A549 (cell line): ENCODE measurements around the gene C10orf67. TPM values are rescaled to one million over a fixed set of nuclear protein-coding genes. Genes with fewer than 3 reads are reported as not detected.

Experiments used
- ATAC-seq, 2 experiments: fragments of 200-7000 bp in 1 of 2; fragments of >200 bp in 1 of 2; cut with Nextera tagmentation in 1 of 2; cut with Tn5 transposase in 1 of 2; 3 replicates each; pipeline versions ENCODE4 v1.8.0 to v1.9.1; 2018 to 2020; ENCODE audit warnings: mild to moderate bottlenecking in 1 of 2, moderate library complexity in 1 of 2
- CTCF ChIA-PET: fragments of 300-600 bp; sonication (Branson Sonifier 250); formaldehyde crosslinking; extraction: SDS; loops from one replicate; lab custom pipeline; 2021; ENCODE audit warnings: antibody characterized with exemption, inconsistent platforms; lab: Yijun Ruan, JAX
- POLR2A ChIA-PET: fragments of 350-600 bp; formaldehyde crosslinking; extraction: SDS; loops from one replicate; lab custom pipeline; 2021; ENCODE audit warnings: antibody characterized with exemption, inconsistent platforms; lab: Yijun Ruan, JAX
- DNase-seq, 2 experiments: peaks; one replicate each; pipeline versions ENCODE4 v3.0.0 to v3.0.0-alpha.2; 2011 to 2016; ENCODE audit warnings: low read depth in 1 of 2, low spot score in 1 of 2
- FAIRE-seq: peaks from 2 replicates; lab custom pipeline; 2011; peaks lifted over from hg19 to GRCh38; lab: Jason Lieb, UNC
- H3K27ac ChIP-seq, 2 experiments: fragments of >200 bp; sonication (Bioruptor Twin); formaldehyde crosslinking; 3 replicates each; pipeline ENCODE4 v1.5.1; 2016 to 2017
- H3K4me1 ChIP-seq: fragments of >200 bp; sonication (Bioruptor Twin); formaldehyde crosslinking; 3 replicates; pipeline ENCODE4 v1.6.1; 2016
- H3K4me2 ChIP-seq: fragments of >200 bp; sonication (Bioruptor Twin); formaldehyde crosslinking; 3 replicates; pipeline ENCODE4 v1.6.1; 2016
- H3K4me3 ChIP-seq: fragments of >200 bp; sonication (Bioruptor Twin); formaldehyde crosslinking; 3 replicates; pipeline ENCODE4 v1.5.1; 2016
- H3K9me3 ChIP-seq: fragments of >200 bp; sonication (Bioruptor Twin); formaldehyde crosslinking; 3 replicates; pipeline ENCODE4 v1.6.1; 2016
- CBX8 ChIP-seq: fragments of 200-600 bp; sonication (generic); IDR thresholded peaks from 2 replicates; pipeline ENCODE4 v1.6.1; 2016
- CEBPB ChIP-seq, 2 experiments: fragments of >200 bp in 1 of 2; sonication (Bioruptor Twin) in 1 of 2; formaldehyde crosslinking in 1 of 2; IDR thresholded peaks; 2 replicates each; pipeline ENCODE4 v1.6.1; 2012 to 2016
- CHD2 ChIP-seq: fragments of 150-350 bp; IDR thresholded peaks from 2 replicates; pipeline ENCODE4 v1.6.1; 2014; ENCODE audit warnings: low read length; ENCODE audit not compliant: partially characterized antibody
- CTCF ChIP-seq: fragments of >200 bp; sonication (Bioruptor Twin); formaldehyde crosslinking; IDR thresholded peaks from 3 replicates; pipeline ENCODE4 v1.5.1; 2016
- EHF ChIP-seq: fragments of 250-450 bp; sonication (Bioruptor Pico); IDR thresholded peaks from 2 replicates; pipeline ENCODE4 v1.5.0; 2020; ENCODE audit warnings: mild to moderate bottlenecking
- FOSL2 ChIP-seq, 2 experiments: fragments of 450-650 bp in 1 of 2; fragments of >200 bp in 1 of 2; sonication (Bioruptor Twin) in 1 of 2; formaldehyde crosslinking; IDR thresholded peaks; 2 replicates each; pipeline versions ENCODE4 v1.5.0 to v1.6.1; 2016 to 2020; ENCODE audit warnings: mild to moderate bottlenecking in 1 of 2, moderate library complexity in 1 of 2
- HOXB13 ChIP-seq: fragments of 250-450 bp; sonication (Bioruptor Pico); IDR thresholded peaks from 2 replicates; pipeline ENCODE4 v1.5.0; 2020; ENCODE audit warnings: low read depth, mild to moderate bottlenecking, moderate library complexity
- JUNB ChIP-seq: fragments of >200 bp; sonication (Bioruptor Twin); formaldehyde crosslinking; IDR thresholded peaks from 2 replicates; pipeline ENCODE4 v1.6.1; 2016
- KDM1A ChIP-seq: fragments of 200-600 bp; sonication (generic); IDR thresholded peaks from 2 replicates; pipeline ENCODE4 v1.6.1; 2016; ENCODE audit warnings: low read depth, mild to moderate bottlenecking
- MAZ ChIP-seq: fragments of 150-350 bp; IDR thresholded peaks from 2 replicates; pipeline ENCODE4 v1.6.1; 2014; ENCODE audit warnings: antibody characterized with exemption, low read depth, low read length, borderline replicate concordance
- NFE2L2 ChIP-seq: fragments of 150-350 bp; conservative IDR thresholded peaks from 2 replicates; pipeline ENCODE4 v1.6.1; 2014; ENCODE audit warnings: low read length
- NR3C1 ChIP-seq: fragments of >200 bp; sonication (Bioruptor Twin); formaldehyde crosslinking; IDR thresholded peaks from 3 replicates; pipeline ENCODE4 v1.6.1; 2017
- RAD21 ChIP-seq, 2 experiments: fragments of >200 bp in 1 of 2; sonication (Bioruptor Twin) in 1 of 2; formaldehyde crosslinking in 1 of 2; IDR thresholded peaks in 1 of 2; conservative IDR thresholded peaks in 1 of 2; 2 replicates in 1 of 2; 3 replicates in 1 of 2; pipeline ENCODE4 v1.6.1; 2012 to 2018; ENCODE audit warnings: inconsistent platforms in 1 of 2
- RARB ChIP-seq: fragments of 250-450 bp; sonication (Bioruptor Pico); IDR thresholded peaks from 2 replicates; pipeline ENCODE4 v1.8.0; 2021; ENCODE audit warnings: mild to moderate bottlenecking, moderate library complexity
- RCOR1 ChIP-seq: fragments of 150-350 bp; IDR thresholded peaks from 2 replicates; pipeline ENCODE4 v1.6.1; 2014; ENCODE audit warnings: antibody characterized with exemption, low read length, low read depth
- REST ChIP-seq: fragments of 200-600 bp; sonication (generic); IDR thresholded peaks from 2 replicates; pipeline ENCODE4 v1.6.1; 2016; ENCODE audit warnings: antibody characterized with exemption, mild to moderate bottlenecking, moderate library complexity
- SMC3 ChIP-seq: fragments of >200 bp; sonication (Bioruptor Twin); formaldehyde crosslinking; IDR thresholded peaks from 3 replicates; pipeline ENCODE4 v1.6.1; 2018; ENCODE audit warnings: inconsistent platforms
- TP53 ChIP-seq: fragments of 250-450 bp; sonication (Bioruptor Pico); IDR thresholded peaks from 2 replicates; pipeline ENCODE4 v1.5.0; 2021; ENCODE audit warnings: mild to moderate bottlenecking, moderate library complexity
- ZFP36 ChIP-seq: fragments of 450-650 bp; IDR thresholded peaks from 2 replicates; pipeline ENCODE4 v1.6.1; 2014; ENCODE audit warnings: borderline replicate concordance; ENCODE audit not compliant: partially characterized antibody
- WGBS: methylation state at CpG from one replicate; pipeline ENCODE4 v1.1.6; 2017; ENCODE audit errors: missing lambda C conversion rate; 5-methylcytosine and 5-hydroxymethylcytosine counted together
- polyA plus RNA-seq, 4 experiments: library from polyadenylated mRNA; depleted of rRNA in 3 of 4; stranded (reverse); fragments of >200 nt; fragmentation: RNase III in 1 of 4; extraction: RNeasy Plus Mini Kit Qiagen cat#74134 plus additional on column Dnase treatment in 1 of 4; gene quantifications; 2 replicates in 3 of 4; 3 replicates in 1 of 4; pipeline ENCODE4 v1.2.3, GENCODE V29; 2011 to 2017

Gene C10orf67
- polyA plus RNA-seq, 2 of the 4 experiments (the other 2 are of a cell fraction), result 0.06 to 0.09 TPM

DNA sequence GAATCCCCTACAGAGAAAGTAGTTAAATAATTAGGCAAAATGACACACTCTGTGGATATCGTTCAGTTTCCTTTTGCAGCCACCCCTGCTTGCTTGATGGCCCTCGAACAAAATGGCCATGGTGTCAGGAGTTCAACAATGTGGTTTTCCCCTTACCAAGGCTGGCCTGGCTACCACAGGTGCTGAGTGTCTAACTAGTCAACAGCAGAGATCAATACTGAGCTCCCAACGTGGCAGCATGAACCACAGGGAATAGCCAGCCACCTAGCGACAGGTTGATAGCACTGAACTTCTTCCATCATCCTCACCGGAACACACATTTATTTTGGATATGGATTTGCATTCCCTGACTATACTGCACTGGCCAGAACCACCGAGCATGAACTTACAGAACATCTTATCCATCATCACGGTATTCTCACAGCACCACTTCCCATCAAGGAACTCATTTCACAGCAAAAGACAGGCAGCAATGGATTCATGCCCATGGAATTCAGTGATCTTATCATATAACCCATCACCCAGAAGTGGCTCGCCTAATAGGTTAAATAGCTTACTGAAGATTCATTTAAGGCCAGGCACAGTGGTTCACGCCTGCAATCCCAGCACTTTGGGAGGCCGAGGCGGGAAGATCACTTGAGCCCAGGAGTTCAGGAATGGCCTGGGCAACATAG is 6.3 kb downstream of the C10orf67 start:
- ChIA-PET CTCF (interaction anchor here (1.0 to 2.1 kb wide), 3 partner anchors 10 to 24 kb away, joined by 3 to 6 read pairs (median 5); no protein-coding TSS in a partner anchor), POLR2A (no interaction called here)
- no peaks in the 10 kb centered on the region for H3K4me1 ChIP-seq
- FAIRE-seq (no peak), ATAC-seq (peak; percentile 73 to 82), DNase-seq (peak in 1 of 2 experiments; percentile 21)
- 13% methylated on average over 11 of the region's 11 CpGs for WGBS
- H3K9me3 ChIP-seq, result no peaks in the 10 kb centered on the region
- no peak overlapping the region for H3K27ac ChIP-seq
- no peak overlapping the region for H3K4me2 ChIP-seq
- TF ChIP-seq TP53 (no peak), RAD21 (conservative IDR thresholded peaks at IDR 0.05 in 1 of 2, IDR thresholded peaks at IDR 0.05 in 1 of 2) (0 out of 5 replicates have a peak, but pooled peaks of 1 of the 2 experiments have one; percentile 10), SMC3 (0 out of 3 replicates have a peak, but pooled peaks have one; percentile 16)
- no peak overlapping the region for H3K4me3 ChIP-seq

DNA sequence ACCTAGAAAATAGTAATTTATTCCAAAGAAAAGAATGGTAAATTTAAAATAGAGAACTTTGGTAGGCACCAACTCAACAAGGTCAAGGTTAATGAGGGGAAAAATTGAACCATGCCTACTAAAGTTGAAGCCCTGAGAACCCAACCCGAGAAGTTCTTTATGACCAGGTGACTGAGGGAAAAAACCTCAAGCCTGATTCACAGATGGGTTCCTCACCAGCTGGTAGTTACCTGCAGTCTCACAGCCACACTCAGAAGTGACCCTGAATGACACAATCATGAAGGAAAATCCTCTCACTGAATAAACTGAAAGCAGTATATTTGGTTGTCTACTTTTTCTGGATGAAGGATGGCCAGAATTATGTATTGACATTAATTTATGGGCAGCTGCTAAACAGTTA is 7.0 kb downstream of the C10orf67 start:
- 16% methylated on average over 1 of the region's 1 CpG for WGBS
- no peak for ATAC-seq
- TF ChIP-seq EHF (CRISPR knock-in tag) (no peak), HOXB13 (CRISPR knock-in tag) (no peak), CHD2 (no peak), CTCF (no peak), KDM1A (no peak), ZFP36 (no peak)
- TF ChIP-seq, all 56 proteins: peak for 0
- Histone ChIP-seq H3K4me1 (no peaks in the 10 kb centered on the region), H3K4me2 (no peak overlapping the region), H3K4me3 (no peak overlapping the region), H3K27ac (no peak overlapping the region), H3K9me3 (no peaks in the 10 kb centered on the region)
- ChIA-PET CTCF (interaction anchor here (1.3 to 2.1 kb wide), 2 partner anchors 9 to 23 kb away, joined by 5 to 6 read pairs; no protein-coding TSS in a partner anchor), POLR2A (no interaction called here)
- FAIRE-seq (no peak), DNase-seq (no peak)

DNA sequence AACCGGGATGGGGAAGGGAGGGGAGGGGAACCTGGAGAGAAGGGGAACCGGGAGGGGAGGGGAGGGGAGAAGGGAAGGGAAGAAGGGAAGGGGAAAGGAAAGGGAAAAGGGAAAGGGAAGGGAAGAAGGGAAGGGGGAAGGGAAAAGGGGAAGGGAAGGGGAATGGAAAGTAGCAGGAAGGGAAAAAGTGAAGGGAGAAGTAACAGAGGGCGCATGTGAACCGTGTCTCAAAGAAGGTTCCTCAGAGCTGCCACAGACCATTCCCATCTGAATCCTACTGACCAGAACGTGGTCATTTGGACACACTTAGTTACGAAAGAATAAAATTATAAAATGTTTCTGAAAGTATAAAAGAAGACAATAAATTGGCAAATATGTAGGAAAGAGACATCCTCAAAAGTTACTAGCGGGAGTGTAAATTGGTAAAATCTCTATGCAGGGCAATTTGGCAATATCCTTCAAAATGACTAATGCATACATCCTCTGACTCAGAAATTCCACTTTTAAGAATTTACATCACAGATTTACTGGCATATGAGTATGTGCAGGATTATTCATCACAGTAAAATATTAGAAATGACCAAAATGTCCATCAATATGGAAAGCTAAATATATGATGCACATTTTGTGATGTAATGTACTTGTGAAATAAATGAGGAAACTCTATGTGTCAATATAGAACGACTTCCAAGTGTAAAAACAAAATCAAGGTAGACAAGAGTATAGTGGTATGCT is 12.9 kb downstream of the C10orf67 start:
- ChIA-PET CTCF (interaction anchor here (0.5 to 1.4 kb wide), 5 partner anchors 9 to 195 kb away, joined by 3 to 5 read pairs (median 3); no protein-coding TSS in a partner anchor), POLR2A (no interaction called here)
- WGBS, result 24% methylated on average over 7 of the region's 8 CpGs
- no peak for FAIRE-seq
- H3K9me3 ChIP-seq, result 0 out of 3 replicates have a peak, but pooled peaks cover 2% of the 10 kb centered on the region
- H3K4me3 ChIP-seq, result no peak overlapping the region
- peak overlapping the region; percentile 27; the same call in 1 of the 3 replicates for H3K4me2 ChIP-seq
- DNase-seq, result no peak
- 0 out of 3 replicates have a peak, but pooled peaks cover 8% of the 10 kb centered on the region for H3K4me1 ChIP-seq
- TF ChIP-seq FOSL2 (IDR thresholded peaks at IDR 0.05), result peak; percentile 67
- peak; percentile 66 for TF ChIP-seq FOSL2 (CRISPR knock-in tag; IDR thresholded peaks at IDR 0.05)
- peak; percentile 81 for TF ChIP-seq JUNB
- TF ChIP-seq NR3C1, result no peak
- TF ChIP-seq CEBPB (IDR thresholded peaks at IDR 0.05), result peak; percentile 19 to 26; a peak in 2 of 4 replicates
- TF ChIP-seq CBX8, result no peak
- peak in 1 of 2 experiments; percentile 64; a peak in 1 of 6 replicates for ATAC-seq
- H3K27ac ChIP-seq, result 0 out of 6 replicates have a peak overlapping the region, but pooled peaks of 1 of the 2 experiments have one; percentile 21

DNA sequence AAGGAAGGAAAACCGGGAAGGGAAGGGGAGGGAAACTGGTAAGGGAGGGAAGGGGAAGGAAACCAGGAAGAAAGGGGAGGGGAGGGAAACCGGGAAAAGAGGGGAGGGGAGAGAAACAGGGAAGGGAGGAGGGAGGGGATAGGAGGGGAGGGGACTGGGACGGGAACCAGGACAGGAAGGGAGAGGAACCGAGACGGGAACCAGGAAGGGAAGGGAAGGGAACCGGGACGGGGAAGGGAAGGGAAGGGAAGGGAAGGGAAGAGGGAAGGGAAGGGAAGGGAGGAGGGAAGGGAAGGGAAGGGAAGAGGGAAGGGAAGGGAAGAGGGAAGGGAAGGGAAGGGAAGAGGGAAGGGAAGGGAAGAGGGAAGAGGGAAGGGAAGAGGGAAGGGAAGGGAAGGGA is 13.6 kb downstream of the C10orf67 start:
- FAIRE-seq, result no peak
- ChIA-PET POLR2A (no interaction called here), CTCF (no interaction called here)
- H3K4me1 ChIP-seq, result 0 out of 3 replicates have a peak, but pooled peaks cover 8% of the 10 kb centered on the region
- DNase-seq, result no peak
- no peak overlapping the region for H3K4me2 ChIP-seq
- H3K9me3 ChIP-seq, result 0 out of 3 replicates have a peak, but pooled peaks cover 2% of the 10 kb centered on the region
- no peak for ATAC-seq
- no peak overlapping the region for H3K4me3 ChIP-seq
- 36% methylated on average over 6 of the region's 7 CpGs for WGBS
- no peak overlapping the region for H3K27ac ChIP-seq
- no peak for TF ChIP-seq REST
- no peak for TF ChIP-seq NFE2L2
- TF ChIP-seq CTCF, result no peak
- no peak for TF ChIP-seq RCOR1
- no peak for TF ChIP-seq MAZ
- no peak for TF ChIP-seq SMC3
- TF ChIP-seq RAD21 (conservative IDR thresholded peaks at IDR 0.05 in 1 of 2, IDR thresholded peaks at IDR 0.05 in 1 of 2), result no peak
- TF ChIP-seq RARB (CRISPR knock-in tag), result no peak
- no peak for TF ChIP-seq CBX8
